Prostate gland (tissue), 2 donors: ENCODE data around the gene IL1RAPL1.

ENCODE experiments used
- CTCF ChIP-seq, 4 experiments: fragments of 200-600 bp in 2 of 4; fragments of 450-650 bp in 2 of 4; sonication (generic) in 2 of 4; IDR thresholded peaks; 1 replicate in 3 of 4; 2 replicates in 1 of 4; pipeline ENCODE4 v1.5.1; 2016 to 2019; ENCODE audit warnings: antibody characterized with exemption in 4 of 4, mild to moderate bottlenecking in 2 of 4, moderate library complexity in 2 of 4
- POLR2AphosphoS5 ChIP-seq: sonication (generic); formaldehyde crosslinking; IDR thresholded peaks from one replicate; pipeline ENCODE4 v1.6.1; 2017; ENCODE audit warnings: antibody characterized with exemption

GRCh38 chrX:29243942-29244341 lies 656.7 kb downstream of the IL1RAPL1 start:
- TF ChIP-seq CTCF (IDR thresholded peaks at IDR 0.05): no peak
- TF ChIP-seq POLR2AphosphoS5: no peak
